Renal pelvis (tissue), 4 donors: ENCODE data around the gene MSI1. TPM values are rescaled to one million over a fixed set of nuclear protein-coding genes. Genes with fewer than 3 reads are reported as not detected.

ENCODE experiments used
- DNase-seq: peaks from one replicate; pipeline ENCODE4 v3.0.0-alpha.2; 2013
- polyA plus RNA-seq, 3 donors: library from polyadenylated mRNA; unstranded; fragments of 120-200 nt; gene quantifications; one replicate each; pipeline ENCODE4 v1.2.1, GENCODE V29; 2013; ENCODE audit not compliant: insufficient read length in 3 of 3

MSI1 gene
- polyA plus RNA-seq, 3 donors: 21.9 to 25.0 (median 24.0) TPM

DNA sequence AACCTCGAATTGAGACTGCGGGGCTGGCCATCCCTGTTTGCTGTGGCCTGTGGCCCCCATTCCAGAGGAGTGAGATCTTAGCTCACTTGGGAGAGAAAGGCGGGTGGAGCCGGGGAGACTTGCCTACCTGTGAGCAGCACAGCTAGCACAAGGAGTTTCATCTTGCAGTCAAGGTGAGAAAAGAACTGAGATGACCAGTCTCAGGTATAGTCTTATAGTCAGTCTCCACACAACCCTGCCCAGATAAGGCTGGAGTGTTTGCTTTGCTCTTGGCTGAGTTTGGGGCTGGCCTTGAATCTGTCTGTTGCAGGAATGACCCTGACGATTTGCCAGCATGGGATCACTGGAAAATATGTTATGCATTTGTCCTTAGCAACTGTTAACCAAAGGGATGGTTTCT is 41.4 kb downstream of the MSI1 start, which contains the start of gene PLA2G1B:
Gene PLA2G1B, minus strand, starts transcription at position 187 of the 400 bp plus-strand sequence. Its CDS starts 26 bp downstream, at position 161.
- no peak for DNase-seq

GRCh38 chr12:120324841-120325417 is 44.0 kb downstream of the MSI1 start:
- DNase-seq: no peak

DNA sequence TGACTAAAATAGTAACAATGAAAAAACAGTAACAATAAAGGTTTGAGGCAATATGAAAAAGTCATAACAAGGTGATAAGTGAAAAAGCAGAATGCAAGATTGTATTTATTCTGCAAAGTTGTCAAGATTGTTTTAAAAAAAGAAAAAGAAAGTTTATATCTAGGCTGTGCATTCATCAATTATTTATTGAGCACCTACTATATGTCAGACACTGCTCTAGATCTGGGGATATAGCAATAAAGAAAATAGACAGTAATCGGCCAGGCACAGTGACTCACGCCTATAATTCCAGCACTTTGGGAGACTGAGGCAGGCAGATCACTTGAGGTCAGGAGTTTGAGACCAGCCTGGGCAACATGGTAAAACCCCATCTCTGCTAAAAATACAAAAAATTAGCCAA is 45.2 kb downstream of the MSI1 start:
- no peak for DNase-seq

DNA sequence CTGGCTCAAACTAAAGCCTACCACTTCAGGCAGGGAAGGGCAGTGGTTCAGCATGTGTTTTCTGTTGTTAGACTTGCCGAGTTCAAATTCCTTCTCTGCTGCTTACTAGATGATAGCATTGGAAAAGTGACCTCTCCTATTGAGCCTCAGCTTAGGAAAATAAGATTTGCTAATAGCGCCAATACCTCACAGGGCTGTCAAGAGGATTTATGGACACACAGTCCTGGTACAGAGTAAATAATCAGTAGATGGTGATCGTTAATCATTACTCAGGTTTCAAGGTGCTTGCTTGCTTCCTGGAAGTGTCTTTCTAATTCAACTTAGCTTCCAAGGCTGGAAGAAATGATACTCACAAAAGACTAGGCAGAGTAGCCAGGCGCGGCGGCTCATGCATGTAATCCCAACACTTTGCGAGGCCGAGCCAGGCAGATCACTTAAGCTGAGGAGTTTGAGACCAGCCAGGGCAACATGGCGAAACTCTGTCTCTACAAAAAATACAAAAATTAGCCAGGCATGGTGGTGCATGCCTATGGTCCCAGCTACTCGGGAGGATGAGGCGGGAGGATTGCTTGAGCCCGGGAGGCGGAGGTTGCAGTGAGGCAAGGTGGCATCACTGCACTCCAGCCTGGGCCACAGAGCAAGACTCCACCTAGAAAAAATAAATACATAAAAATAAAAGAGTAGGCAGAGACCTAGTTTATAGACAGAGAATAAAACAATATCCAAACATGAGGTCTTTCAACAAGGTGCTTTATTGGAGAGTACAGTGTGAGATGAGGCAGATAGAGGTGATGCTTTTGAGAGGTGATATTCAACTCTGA is 47.4 kb downstream of the MSI1 start:
- peak; percentile 57 for DNase-seq

GRCh38 chr12:120317224-120318105 is 51.5 kb downstream of the MSI1 start:
- peak; percentile 99 for DNase-seq

- no peak for DNase-seq
Observed at GRCh38 chr12:120316798-120317223, 52.2 kb downstream of the MSI1 start.

GRCh38 chr12:120314220-120314619 is 54.7 kb downstream of the MSI1 start:
- DNase-seq: no peak

- DNase-seq: peak; percentile 96
Observed at GRCh38 chr12:120301962-120302815, 66.8 kb downstream of the MSI1 start, which contains the start of gene SIRT4. Gene SIRT4, plus strand, starts transcription at chr12:120302321. Its CDS starts 1,241 bp downstream, at chr12:120303562.

DNA sequence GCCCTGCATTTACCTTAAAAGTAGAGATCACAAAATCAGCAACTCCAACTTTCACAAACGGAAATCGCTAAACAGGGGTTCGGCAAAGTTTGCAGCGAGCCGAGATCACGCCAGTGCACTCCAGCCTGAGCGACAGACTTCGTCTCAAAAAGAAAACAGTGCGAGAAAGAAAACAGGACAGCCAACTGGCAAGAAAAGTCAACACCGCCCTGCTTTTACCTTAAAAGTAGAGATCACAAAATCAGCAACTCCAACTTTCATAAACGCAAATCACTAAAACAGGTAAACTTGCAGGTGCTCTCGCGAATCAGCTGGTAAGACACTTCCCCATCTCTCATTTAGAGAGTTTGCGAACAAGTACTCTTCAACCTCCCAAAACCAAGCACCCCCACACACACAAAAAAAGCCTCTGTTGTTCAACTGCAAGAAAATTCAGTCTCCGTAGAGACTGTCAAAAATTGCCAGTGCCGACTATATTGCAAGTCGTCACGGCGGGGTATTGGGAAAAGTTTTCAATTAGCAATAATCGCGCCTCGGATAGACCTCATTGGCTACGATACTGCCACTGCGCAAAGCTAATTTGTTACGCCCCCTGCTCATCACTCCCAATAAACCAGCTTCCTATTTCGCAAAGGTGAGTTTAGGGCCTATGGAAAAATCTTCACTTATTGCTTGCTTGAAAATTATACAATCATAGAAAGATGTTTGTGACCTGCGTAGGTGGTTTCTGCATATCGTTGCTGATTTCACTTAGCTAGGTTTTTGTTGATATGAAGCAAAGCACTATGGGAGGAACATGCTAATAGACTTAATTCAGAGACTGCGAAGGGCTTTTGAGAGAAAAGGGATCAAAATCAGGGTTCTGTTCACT is 76.1 kb downstream of the MSI1 start, which contains the start of gene RNU4-1:
Gene RNU4-1, minus strand, starts transcription at position 577 of the 871 bp plus-strand sequence.
- DNase-seq: peak; percentile 89

DNA sequence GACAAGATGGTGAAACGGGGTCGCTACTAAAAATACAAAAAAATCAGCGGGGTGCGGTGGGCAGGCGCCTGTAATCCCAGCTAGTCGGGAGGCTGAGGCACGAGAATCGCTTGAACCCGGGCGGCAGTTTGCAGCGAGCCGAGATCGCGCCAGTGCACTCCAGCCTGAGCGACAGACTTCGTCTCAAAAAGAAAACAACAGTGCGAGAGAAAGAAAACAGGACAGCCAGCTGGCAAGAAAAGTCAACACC is 76.6 kb downstream of the MSI1 start:
- no peak for DNase-seq

Other genes starting within 250 kb of the MSI1 start
- 10 to 100 TPM; 55.3 to 73.2 (median 64.6) TPM for gene GCN1, start 174.4 kb downstream of the MSI1 start, polyA plus RNA-seq
- gene RPLP0, start 168.1 kb downstream of the MSI1 start, polyA plus RNA-seq: 1,000 to 10,000 TPM; 2,489 to 3,091 (median 2,771) TPM
- 10 to 100 TPM; 73.5 to 86.4 (median 77.1) TPM for gene PXN, start 103.4 kb downstream of the MSI1 start, polyA plus RNA-seq
- gene RNU4-2, start 77.3 kb downstream of the MSI1 start, polyA plus RNA-seq: not detected
- gene RNU4-1, start 75.9 kb downstream of the MSI1 start, polyA plus RNA-seq: not detected
- 1 to 10 TPM; 3.2 to 5.4 (median 4.7) TPM for gene SIRT4, start 66.8 kb downstream of the MSI1 start, polyA plus RNA-seq
- under 1 TPM; 0.41 to 0.84 (median 0.41) TPM for gene PLA2G1B, start 41.4 kb downstream of the MSI1 start, polyA plus RNA-seq
- 100 to 1,000 TPM; 307 to 370 (median 333) TPM for gene COX6A1, start 68.9 kb upstream of the MSI1 start, polyA plus RNA-seq
- gene TRIAP1, start 77.2 kb upstream of the MSI1 start, polyA plus RNA-seq: 10 to 100 TPM; 37.1 to 43.4 (median 41.3) TPM
- 10 to 100 TPM; 29.8 to 43.3 (median 41.9) TPM for gene GATC, start 77.3 kb upstream of the MSI1 start, polyA plus RNA-seq
- 100 to 1,000 TPM; 243 to 256 (median 244) TPM for gene SRSF9, start 100.6 kb upstream of the MSI1 start, polyA plus RNA-seq
- 100 to 1,000 TPM; 451 to 563 (median 460) TPM for gene DYNLL1, start 126.9 kb upstream of the MSI1 start, polyA plus RNA-seq
- gene COQ5, start 160.0 kb upstream of the MSI1 start, polyA plus RNA-seq: 10 to 100 TPM; 56.3 to 65.6 (median 61.7) TPM
- gene RNF10, start 165.2 kb upstream of the MSI1 start, polyA plus RNA-seq: 100 to 1,000 TPM; 188 to 227 (median 198) TPM
- 10 to 100 TPM; 45.9 to 65.4 (median 54.5) TPM for gene POP5, start 212.2 kb upstream of the MSI1 start, polyA plus RNA-seq